ENCODE results near the gene CAMSAP1. TPM values are rescaled to one million over a fixed set of nuclear protein-coding genes. Genes with fewer than 3 reads are reported as not detected.

CAMSAP1 gene
- total and polyA plus RNA-seq, 3 donors from 2014 or later, result 44.1 to 102 (median 93.7) TPM

DNA sequence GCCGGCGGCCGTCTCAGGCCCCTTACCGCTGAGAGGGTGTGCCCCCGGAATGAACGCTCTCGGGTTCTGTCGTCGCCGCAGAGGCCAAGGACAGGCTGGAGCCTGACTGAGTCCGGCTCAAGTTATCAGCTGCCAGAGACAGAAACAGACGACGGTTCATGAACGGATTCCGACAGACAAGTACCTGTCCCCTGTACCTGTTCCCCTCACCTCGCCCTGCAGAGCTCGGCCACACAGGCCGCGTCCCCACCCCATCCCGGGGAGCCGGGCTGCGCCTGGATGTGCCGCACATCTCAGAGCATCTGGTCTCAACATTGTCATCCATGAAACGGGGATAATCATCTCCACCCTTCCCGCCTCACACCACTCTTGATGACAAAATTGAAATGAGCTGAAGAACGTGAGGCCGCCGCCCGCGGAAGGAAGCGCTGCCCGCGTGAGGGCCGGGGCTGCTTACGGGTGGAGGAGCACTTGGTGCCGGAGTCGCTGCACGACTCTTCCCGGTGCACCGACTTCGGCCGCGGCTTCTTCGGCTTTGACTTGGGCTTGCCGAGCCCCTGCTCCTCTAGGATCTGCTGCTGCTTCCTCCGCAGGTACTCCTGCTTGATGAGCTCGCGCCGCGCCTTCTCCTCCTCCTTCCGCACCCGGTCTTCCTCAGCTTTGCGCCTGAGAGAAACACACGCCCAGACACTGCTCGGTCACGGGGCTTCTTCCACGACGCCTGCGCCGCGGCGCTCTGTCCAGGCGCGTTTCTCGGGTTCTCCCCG, 89.2 kb downstream of the CAMSAP1 start:
- no peak for TF ChIP-seq POLR2A (IDR thresholded peaks at IDR 0.05)
- TF ChIP-seq, protein P1, sequence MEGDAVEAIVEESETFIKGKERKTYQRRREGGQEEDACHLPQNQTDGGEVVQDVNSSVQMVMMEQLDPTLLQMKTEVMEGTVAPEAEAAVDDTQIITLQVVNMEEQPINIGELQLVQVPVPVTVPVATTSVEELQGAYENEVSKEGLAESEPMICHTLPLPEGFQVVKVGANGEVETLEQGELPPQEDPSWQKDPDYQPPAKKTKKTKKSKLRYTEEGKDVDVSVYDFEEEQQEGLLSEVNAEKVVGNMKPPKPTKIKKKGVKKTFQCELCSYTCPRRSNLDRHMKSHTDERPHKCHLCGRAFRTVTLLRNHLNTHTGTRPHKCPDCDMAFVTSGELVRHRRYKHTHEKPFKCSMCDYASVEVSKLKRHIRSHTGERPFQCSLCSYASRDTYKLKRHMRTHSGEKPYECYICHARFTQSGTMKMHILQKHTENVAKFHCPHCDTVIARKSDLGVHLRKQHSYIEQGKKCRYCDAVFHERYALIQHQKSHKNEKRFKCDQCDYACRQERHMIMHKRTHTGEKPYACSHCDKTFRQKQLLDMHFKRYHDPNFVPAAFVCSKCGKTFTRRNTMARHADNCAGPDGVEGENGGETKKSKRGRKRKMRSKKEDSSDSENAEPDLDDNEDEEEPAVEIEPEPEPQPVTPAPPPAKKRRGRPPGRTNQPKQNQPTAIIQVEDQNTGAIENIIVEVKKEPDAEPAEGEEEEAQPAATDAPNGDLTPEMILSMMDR (IDR thresholded peaks at IDR 0.05), result no peak
- no peaks in the 10 kb centered on the region for H3K4me1 ChIP-seq
- no peaks in the 10 kb centered on the region for H3K9me3 ChIP-seq
- H3K27me3 ChIP-seq, result no peaks in the 10 kb centered on the region
- intact Hi-C loops (cut with DNase I; ENCODE audit: low total_unique reads), result no loop called here
- no peaks in the 10 kb centered on the region for H3K36me3 ChIP-seq (ENCODE audit: low read depth, missing control alignments)
- H3K4me3 ChIP-seq, result no peak overlapping the region
- 72 to 87% methylated on average over 65 to 66 of the region's 66 CpGs for WGBS, 2 donors
- no peak overlapping the region for H3K27ac ChIP-seq
- DNase-seq, result no peak

DNA sequence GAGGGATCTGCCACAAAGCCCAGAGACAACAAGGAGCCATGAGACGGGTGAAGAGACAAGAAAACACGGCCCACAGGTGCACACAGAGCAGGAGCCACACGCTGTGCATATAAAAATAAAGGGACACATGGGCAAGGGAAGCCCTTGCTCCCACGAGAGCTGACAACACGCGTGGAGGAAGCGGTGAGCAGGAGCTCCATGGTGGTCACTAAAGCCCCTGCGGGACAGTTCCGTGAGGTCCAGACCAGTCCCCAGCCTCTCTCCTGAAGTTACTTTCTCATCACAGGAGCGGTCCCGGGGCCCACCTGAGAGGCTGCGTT, 90.7 kb downstream of the CAMSAP1 start:
- H3K27ac ChIP-seq, result no peak overlapping the region
- intact Hi-C loops (cut with DNase I; ENCODE audit: low total_unique reads), result no loop called here
- no peak for TF ChIP-seq POLR2A (IDR thresholded peaks at IDR 0.05)
- TF ChIP-seq, protein P1 (IDR thresholded peaks at IDR 0.05), result no peak
- no peaks in the 10 kb centered on the region for H3K4me1 ChIP-seq
- no peak overlapping the region for H3K4me3 ChIP-seq
- H3K27me3 ChIP-seq, result no peaks in the 10 kb centered on the region
- H3K36me3 ChIP-seq (ENCODE audit: low read depth, missing control alignments), result no peaks in the 10 kb centered on the region
- no peak for DNase-seq
- no peaks in the 10 kb centered on the region for H3K9me3 ChIP-seq
- 90 to 91% methylated on average over 12 of the region's 12 CpGs for WGBS, 2 donors

DNA sequence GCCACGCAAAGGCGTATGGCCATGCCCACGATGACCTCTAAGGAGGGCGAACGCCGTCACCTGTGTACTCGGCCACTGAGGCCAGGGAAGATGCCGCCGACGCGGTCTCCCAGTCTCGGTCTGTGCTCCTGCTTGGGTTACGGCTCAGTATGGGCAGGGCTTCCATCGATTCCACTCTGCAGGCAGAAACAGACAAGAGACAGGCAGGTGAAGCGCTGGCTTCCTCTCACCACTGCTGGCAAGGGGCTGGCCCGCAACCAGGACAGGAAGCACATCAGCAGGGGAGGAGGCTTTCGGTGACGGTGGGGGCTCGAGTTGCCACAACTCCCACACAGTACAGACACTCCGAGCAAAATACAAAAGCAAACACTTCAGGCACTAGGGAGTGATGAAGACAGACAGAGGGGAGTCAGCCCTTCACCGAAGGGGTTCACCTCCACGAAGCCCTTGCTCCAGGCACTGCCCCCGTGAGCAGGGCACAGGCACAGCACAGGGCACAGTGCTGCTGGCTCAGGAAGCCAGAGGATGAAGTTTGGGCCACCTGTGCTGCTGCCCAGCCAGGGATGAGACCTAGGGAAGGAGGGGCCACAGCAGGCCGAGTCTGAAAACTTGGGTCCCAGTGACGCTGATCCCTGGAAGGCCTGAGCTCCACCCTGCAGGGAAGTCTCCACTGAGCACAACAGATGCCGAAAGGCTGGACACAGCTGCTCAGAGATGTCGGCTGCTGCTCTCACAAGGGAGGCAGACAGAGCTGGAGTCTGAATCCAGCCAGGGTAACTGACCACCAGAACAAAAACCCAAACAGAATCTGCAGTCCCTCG, 91.3 kb downstream of the CAMSAP1 start:
- intact Hi-C loops (cut with DNase I; ENCODE audit: low total_unique reads), result no loop called here
- H3K4me1 ChIP-seq, result no peaks in the 10 kb centered on the region
- H3K4me3 ChIP-seq, result no peak overlapping the region
- H3K9me3 ChIP-seq, result no peaks in the 10 kb centered on the region
- WGBS, 2 donors, result 85 to 86% methylated on average over 27 of the region's 28 CpGs
- no peaks in the 10 kb centered on the region for H3K27me3 ChIP-seq
- no peak for DNase-seq
- TF ChIP-seq, protein P1 (IDR thresholded peaks at IDR 0.05), result no peak
- TF ChIP-seq POLR2A (IDR thresholded peaks at IDR 0.05), result no peak
- H3K27ac ChIP-seq, result no peak overlapping the region
- H3K36me3 ChIP-seq (ENCODE audit: low read depth, missing control alignments), result no peaks in the 10 kb centered on the region

DNA sequence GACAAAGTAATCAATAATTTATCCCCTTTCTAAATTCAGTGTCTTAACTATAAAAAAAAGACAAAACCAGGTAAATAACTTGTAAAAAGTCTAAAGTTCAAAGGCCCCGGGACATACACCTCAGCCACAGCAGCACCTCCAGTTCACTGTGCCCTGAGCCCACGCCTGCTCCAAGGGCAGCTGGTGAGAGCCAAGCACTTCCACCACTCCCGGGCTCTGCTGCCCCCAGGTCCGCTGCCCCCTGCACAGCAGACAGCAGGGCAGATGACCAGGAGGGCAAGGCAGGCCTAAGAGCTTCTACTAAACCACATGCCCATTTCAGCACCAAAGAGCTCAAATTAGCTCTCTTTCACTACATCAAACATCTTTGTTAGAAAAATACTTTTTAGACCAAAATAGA, 91.9 kb downstream of the CAMSAP1 start:
- H3K4me3 ChIP-seq, result no peak overlapping the region
- H3K27ac ChIP-seq, result no peak overlapping the region
- no peaks in the 10 kb centered on the region for H3K9me3 ChIP-seq
- no peaks in the 10 kb centered on the region for H3K4me1 ChIP-seq
- WGBS, 2 donors, result 78 to 94% methylated on average over 4 of the region's 4 CpGs
- intact Hi-C loops (cut with DNase I; ENCODE audit: low total_unique reads), result no loop called here
- H3K36me3 ChIP-seq (ENCODE audit: low read depth, missing control alignments), result no peaks in the 10 kb centered on the region
- H3K27me3 ChIP-seq, result no peaks in the 10 kb centered on the region
- no peak for DNase-seq
- TF ChIP-seq, protein P1 (IDR thresholded peaks at IDR 0.05), result no peak
- TF ChIP-seq POLR2A (IDR thresholded peaks at IDR 0.05), result no peak
